ENCODE measurements around the gene MYO1B. TPM values are rescaled to one million over a fixed set of nuclear protein-coding genes. Genes with fewer than 3 reads are reported as not detected.

The MYO1B gene
- polyA plus RNA-seq, 1 donor from 2014 or later: 72.2 TPM

- Histone ChIP-seq H3F3A (ENCODE audit: insufficient read depth, low read length, poor library complexity, severe bottlenecking) (no peaks in the 10 kb centered on the region), H3K4me2 (ENCODE audit: low read length) (no peak overlapping the region), H2AFZ (ENCODE audit: low read depth, low read length) (no peak overlapping the region), H3K9me2 (ENCODE audit: insufficient read depth, low read length) (no peaks in the 10 kb centered on the region), H3K9me3 (ENCODE audit: low read length) (no peaks in the 10 kb centered on the region), H3K36me3 (ENCODE audit: insufficient read depth, low read length) (no peaks in the 10 kb centered on the region), H3K4me3 (ENCODE audit: low read length) (no peak overlapping the region), H3K27me3 (ENCODE audit: insufficient read depth, low read depth, low read length) (no peaks in the 10 kb centered on the region), H3K9ac (ENCODE audit: low read length) (no peak overlapping the region), H3K79me2 (replicated peaks; ENCODE audit: insufficient read depth, low read length) (no peaks in the 10 kb centered on the region), H4K20me1 (ENCODE audit: insufficient read depth) (no peaks in the 10 kb centered on the region), H3K27ac (ENCODE audit: low read length) (no peak overlapping the region)
- no peak for TF ChIP-seq MXI1 (conservative IDR thresholded peaks at IDR 0.05; ENCODE audit: poor library complexity, severe bottlenecking)
- no peak for TF ChIP-seq POLR2AphosphoS5 (IDR thresholded peaks at IDR 0.05)
- TF ChIP-seq REST (IDR thresholded peaks at IDR 0.05; ENCODE audit: borderline replicate concordance): no peak
- TF ChIP-seq TAF1 (IDR thresholded peaks at IDR 0.05; ENCODE audit: low read depth): no peak
- TF ChIP-seq SMC3 (conservative IDR thresholded peaks at IDR 0.05; ENCODE audit: poor library complexity): no peak
- TF ChIP-seq EZH2 (IDR thresholded peaks at IDR 0.05; ENCODE audit: borderline replicate concordance, insufficient read depth, low read length, poor library complexity, severe bottlenecking): no peak
- TF ChIP-seq CTCF (IDR thresholded peaks at IDR 0.05; ENCODE audit: poor library complexity, severe bottlenecking): no peak
- no peak for TF ChIP-seq EP300 (conservative IDR thresholded peaks at IDR 0.05; ENCODE audit: poor library complexity, severe bottlenecking)
- no peak for TF ChIP-seq RAD21 (conservative IDR thresholded peaks at IDR 0.05)
Measured at GRCh38 chr2:191430476-191430875, 185.3 kb downstream of the MYO1B start.

GRCh38 chr2:191432121-191432520, 186.9 kb downstream of the MYO1B start:
- H3K36me3 ChIP-seq (ENCODE audit: insufficient read depth, low read length): no peaks in the 10 kb centered on the region
- H3F3A ChIP-seq (ENCODE audit: insufficient read depth, low read length, poor library complexity, severe bottlenecking): no peaks in the 10 kb centered on the region
- no peak overlapping the region for H2AFZ ChIP-seq (ENCODE audit: low read depth, low read length)
- TF ChIP-seq POLR2AphosphoS5 (IDR thresholded peaks at IDR 0.05) (no peak), EP300 (conservative IDR thresholded peaks at IDR 0.05; ENCODE audit: poor library complexity, severe bottlenecking) (no peak), CTCF (IDR thresholded peaks at IDR 0.05; ENCODE audit: poor library complexity, severe bottlenecking) (no peak), REST (IDR thresholded peaks at IDR 0.05; ENCODE audit: borderline replicate concordance) (no peak), SMC3 (conservative IDR thresholded peaks at IDR 0.05; ENCODE audit: poor library complexity) (no peak), EZH2 (IDR thresholded peaks at IDR 0.05; ENCODE audit: borderline replicate concordance, insufficient read depth, low read length, poor library complexity, severe bottlenecking) (no peak), TAF1 (IDR thresholded peaks at IDR 0.05; ENCODE audit: low read depth) (no peak), MXI1 (conservative IDR thresholded peaks at IDR 0.05; ENCODE audit: poor library complexity, severe bottlenecking) (no peak), RAD21 (conservative IDR thresholded peaks at IDR 0.05) (no peak)
- H3K9me3 ChIP-seq (ENCODE audit: low read length): no peaks in the 10 kb centered on the region
- H3K4me2 ChIP-seq (ENCODE audit: low read length): no peak overlapping the region
- no peak overlapping the region for H3K27ac ChIP-seq (ENCODE audit: low read length)
- H4K20me1 ChIP-seq (ENCODE audit: insufficient read depth): no peaks in the 10 kb centered on the region
- H3K79me2 ChIP-seq (replicated peaks; ENCODE audit: insufficient read depth, low read length): no peaks in the 10 kb centered on the region
- H3K27me3 ChIP-seq (ENCODE audit: insufficient read depth, low read depth, low read length): no peaks in the 10 kb centered on the region
- no peak overlapping the region for H3K4me3 ChIP-seq (ENCODE audit: low read length)
- no peak overlapping the region for H3K9ac ChIP-seq (ENCODE audit: low read length)
- no peaks in the 10 kb centered on the region for H3K9me2 ChIP-seq (ENCODE audit: insufficient read depth, low read length)
